Esophagus muscularis mucosa (tissue), 3 donors: ENCODE results near the gene EAF1.

Experiments used
- POLR2A ChIP-seq: fragments of 450-650 bp; IDR thresholded peaks from one replicate; pipeline ENCODE4 v1.6.1; 2017; ENCODE audit warnings: antibody characterized with exemption, moderate library complexity, mild to moderate bottlenecking, low read depth
- POLR2AphosphoS5 ChIP-seq, 2 donors: sonication (generic); formaldehyde crosslinking; IDR thresholded peaks; one replicate each; pipeline ENCODE4 v1.6.1; 2017; ENCODE audit warnings: antibody characterized with exemption in 2 of 2
- TF ChIP-seq, protein P1 (sequence below), 3 experiments: fragments of 200-600 bp in 2 of 3; fragments of 450-650 bp in 1 of 3; sonication (generic) in 2 of 3; IDR thresholded peaks; one replicate each; pipeline ENCODE4 v1.5.1; 2017 to 2019; ENCODE audit warnings: antibody characterized with exemption in 3 of 3, mild to moderate bottlenecking in 2 of 3, moderate library complexity in 1 of 3

DNA sequence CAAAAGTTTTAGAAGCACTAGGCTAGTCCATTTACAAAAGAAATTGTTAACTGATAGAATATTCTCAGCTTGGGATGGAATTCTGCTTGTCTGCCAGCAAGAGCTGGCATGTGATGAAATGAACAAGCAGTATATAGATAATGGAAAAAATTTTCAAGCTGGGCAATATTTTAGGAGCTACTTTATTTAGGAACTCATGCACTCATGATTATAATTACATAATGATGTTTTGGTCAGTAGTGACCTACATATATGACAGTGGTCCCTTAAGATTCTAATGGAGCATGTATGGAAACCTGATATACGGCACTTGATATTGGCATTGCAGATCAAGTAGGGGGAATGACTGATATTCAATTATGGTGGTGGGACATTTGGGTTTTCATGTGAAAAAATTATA lies 6.1 kb downstream of the EAF1 start:
- TF ChIP-seq POLR2A, result no peak
- TF ChIP-seq, protein P1, sequence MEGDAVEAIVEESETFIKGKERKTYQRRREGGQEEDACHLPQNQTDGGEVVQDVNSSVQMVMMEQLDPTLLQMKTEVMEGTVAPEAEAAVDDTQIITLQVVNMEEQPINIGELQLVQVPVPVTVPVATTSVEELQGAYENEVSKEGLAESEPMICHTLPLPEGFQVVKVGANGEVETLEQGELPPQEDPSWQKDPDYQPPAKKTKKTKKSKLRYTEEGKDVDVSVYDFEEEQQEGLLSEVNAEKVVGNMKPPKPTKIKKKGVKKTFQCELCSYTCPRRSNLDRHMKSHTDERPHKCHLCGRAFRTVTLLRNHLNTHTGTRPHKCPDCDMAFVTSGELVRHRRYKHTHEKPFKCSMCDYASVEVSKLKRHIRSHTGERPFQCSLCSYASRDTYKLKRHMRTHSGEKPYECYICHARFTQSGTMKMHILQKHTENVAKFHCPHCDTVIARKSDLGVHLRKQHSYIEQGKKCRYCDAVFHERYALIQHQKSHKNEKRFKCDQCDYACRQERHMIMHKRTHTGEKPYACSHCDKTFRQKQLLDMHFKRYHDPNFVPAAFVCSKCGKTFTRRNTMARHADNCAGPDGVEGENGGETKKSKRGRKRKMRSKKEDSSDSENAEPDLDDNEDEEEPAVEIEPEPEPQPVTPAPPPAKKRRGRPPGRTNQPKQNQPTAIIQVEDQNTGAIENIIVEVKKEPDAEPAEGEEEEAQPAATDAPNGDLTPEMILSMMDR (IDR thresholded peaks at IDR 0.05), result no peak
- no peak for TF ChIP-seq POLR2AphosphoS5 (IDR thresholded peaks at IDR 0.05)
